GM18951 (cell line): ENCODE measurements around the gene NTRK3.

Source experiments
- POLR2A ChIP-seq: IDR thresholded peaks from 4 replicates; pipeline ENCODE4 v1.6.1; 2011; ENCODE audit warnings: mild to moderate bottlenecking; ENCODE audit not compliant: insufficient read length, insufficient read depth; ENCODE audit errors: extremely low read depth
- in situ Hi-C: fragments of 300-500 bp; cut with MboI; formaldehyde crosslinking; loops from one replicate; pipeline ENCODE4 v1.12.0; 2022; ENCODE audit warnings: low sequenced_read_pairs, mixed read lengths, inconsistent platforms; ENCODE audit not compliant: unreplicated experiment

NTRK3 gene

DNA sequence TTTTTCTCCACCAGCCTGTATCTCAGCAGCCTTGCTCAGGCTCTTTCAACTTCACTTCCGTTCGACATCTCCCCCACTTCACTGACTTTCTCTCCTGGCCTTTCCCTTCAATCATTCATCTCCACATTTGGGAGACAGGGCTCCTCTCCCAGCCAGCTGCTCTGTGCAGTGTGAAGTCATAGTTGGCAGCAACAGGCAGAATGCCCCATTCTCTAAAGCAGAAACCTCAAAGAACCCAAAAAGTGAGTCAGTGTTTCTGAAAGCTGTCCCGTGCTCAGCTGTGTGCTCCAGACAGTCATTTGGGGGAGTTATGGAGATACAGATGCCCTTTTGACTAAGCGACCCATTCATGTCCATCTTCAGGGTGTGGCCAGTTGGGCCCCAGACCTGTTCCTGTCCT, 54.3 kb downstream of the NTRK3 start:
- no peak for TF ChIP-seq POLR2A
- in situ Hi-C loops: no loop called here

GRCh38 chr15:88201207-88201606, 55.3 kb downstream of the NTRK3 start:
- in situ Hi-C loops: no loop called here
- TF ChIP-seq POLR2A: no peak

- no peak for TF ChIP-seq POLR2A
- in situ Hi-C loops: no loop called here
These were observed 59.6 kb downstream of the NTRK3 start for GRCh38 chr15:88196961-88197360.

- in situ Hi-C loops: no loop called here
- no peak for TF ChIP-seq POLR2A
These were observed 62.4 kb downstream of the NTRK3 start for GRCh38 chr15:88194162-88194561.

DNA sequence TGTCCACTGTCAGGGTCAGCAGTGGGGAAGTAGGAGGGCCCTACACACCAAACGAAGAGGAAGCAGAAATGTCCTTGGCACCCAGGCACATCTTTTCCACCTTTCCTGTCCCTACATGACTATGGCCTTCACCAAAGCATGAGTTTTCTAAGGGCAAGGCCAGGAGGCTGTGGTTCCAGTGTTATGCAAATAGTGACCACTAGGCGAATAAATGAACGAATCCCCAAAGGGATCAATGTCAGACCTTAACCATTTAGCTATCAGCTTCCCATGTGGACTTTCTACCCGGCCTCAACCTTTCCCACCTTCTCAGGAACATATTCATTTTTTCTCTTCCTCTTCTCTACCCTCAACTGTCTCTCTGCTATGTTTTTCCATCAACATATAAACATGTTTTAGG, 63.1 kb downstream of the NTRK3 start:
- in situ Hi-C loops: no loop called here
- no peak for TF ChIP-seq POLR2A

DNA sequence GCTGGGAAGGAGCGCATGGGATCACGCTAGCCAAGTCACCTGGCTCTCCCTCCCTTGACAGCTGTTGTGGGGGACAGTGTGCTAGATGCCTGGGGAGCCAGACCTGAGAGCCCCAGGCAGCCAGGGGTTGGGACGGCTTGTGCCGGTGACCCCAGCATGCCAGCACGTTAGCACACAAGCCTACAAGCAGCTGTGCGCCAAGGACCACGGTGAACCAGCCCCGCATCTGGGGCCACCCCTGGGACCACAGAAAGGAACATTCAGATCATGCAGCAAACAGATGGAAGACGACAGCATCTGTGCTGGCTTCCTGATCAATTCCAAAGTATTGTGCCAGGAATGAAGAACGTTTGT, 64.8 kb downstream of the NTRK3 start:
- TF ChIP-seq POLR2A: no peak
- in situ Hi-C loops: no loop called here

- TF ChIP-seq POLR2A: no peak
- in situ Hi-C loops: no loop called here
These were observed 66.3 kb downstream of the NTRK3 start for GRCh38 chr15:88190232-88190631.

DNA sequence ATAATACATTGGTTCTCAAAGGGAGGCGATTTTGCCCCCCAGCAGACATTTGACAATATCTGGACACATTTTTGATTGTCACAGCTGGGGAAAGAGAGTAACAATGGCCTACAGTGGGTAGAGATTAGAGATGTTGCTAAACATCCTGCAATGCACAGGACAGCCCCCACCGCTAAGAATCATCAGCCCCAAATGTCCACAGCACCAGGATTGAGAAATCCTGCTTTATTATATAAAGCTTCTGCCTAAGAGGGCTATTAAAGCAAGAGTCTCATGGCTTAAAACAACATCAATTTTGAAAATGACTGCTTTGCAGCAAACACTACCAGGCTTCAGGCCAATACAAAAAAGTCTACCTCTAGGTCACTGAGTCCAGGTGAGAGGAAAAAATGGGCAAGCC, 68.2 kb downstream of the NTRK3 start:
- in situ Hi-C loops: no loop called here
- no peak for TF ChIP-seq POLR2A

GRCh38 chr15:88187195-88187594, 69.3 kb downstream of the NTRK3 start:
- in situ Hi-C loops: no loop called here
- no peak for TF ChIP-seq POLR2A

DNA sequence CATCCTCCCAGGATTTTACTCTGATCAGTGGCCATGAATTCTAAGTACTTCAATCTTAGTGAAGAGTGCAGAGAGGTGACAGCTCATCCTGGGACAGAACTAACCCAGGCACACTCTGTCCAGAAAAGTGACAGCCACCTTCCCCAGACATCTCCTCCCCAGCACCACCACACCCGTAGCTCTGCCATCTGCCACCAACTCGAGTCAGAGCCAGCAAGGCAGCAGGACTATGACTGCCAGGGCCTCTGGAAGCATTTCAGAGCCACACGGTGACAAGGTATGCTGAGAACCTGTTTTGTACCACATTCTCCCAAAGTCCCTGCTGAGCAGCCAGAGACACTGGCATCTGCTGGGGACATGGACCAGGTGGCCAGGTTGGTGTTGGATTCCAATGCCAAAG, 71.0 kb downstream of the NTRK3 start:
- in situ Hi-C loops: no loop called here
- no peak for TF ChIP-seq POLR2A

DNA sequence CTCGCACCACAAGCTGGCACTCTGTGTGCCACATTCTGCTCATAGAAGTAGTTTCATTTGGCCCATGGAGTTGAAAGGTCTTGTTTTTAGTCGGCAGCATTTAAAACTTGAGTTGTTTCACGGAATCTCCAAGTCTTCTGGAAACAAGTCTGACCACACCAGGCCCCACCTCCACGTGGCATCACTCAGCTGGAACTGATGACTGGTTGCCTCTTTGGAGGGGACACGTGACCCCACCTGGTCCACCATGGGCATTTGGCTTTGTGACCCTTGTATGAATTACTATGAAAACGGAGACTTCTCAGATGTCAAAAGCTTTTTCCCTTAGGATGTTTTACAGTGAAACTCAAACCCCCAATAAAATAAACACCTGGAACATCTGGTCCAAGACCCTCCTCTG, 74.9 kb downstream of the NTRK3 start:
- in situ Hi-C loops: no loop called here
- no peak for TF ChIP-seq POLR2A

DNA sequence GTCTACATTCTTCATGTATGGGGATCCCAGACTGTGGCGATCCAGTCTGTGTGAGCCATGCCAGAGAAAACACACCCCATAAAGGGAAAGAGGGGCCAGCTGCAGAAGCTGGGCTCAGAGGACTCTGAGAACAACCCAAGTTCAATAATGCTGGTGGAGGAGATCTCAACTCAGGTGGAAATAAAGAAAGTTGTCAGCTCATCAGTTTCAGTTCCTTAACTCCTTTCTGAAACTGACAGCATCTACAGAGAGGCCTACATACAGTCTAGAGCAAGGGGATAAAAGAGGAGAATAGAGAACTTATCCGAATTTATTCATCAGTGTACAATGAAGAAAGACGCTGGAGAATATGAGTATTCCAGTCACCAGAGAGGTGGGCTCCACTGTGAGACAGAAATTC, 77.0 kb downstream of the NTRK3 start:
- in situ Hi-C loops: no loop called here

GRCh38 chr15:88178631-88179030, 77.9 kb downstream of the NTRK3 start:
- in situ Hi-C loops: no loop called here
- TF ChIP-seq POLR2A: no peak

More for the DNA sequence above, 77.0 kb downstream of the NTRK3 start:
- no peak for TF ChIP-seq POLR2A

DNA sequence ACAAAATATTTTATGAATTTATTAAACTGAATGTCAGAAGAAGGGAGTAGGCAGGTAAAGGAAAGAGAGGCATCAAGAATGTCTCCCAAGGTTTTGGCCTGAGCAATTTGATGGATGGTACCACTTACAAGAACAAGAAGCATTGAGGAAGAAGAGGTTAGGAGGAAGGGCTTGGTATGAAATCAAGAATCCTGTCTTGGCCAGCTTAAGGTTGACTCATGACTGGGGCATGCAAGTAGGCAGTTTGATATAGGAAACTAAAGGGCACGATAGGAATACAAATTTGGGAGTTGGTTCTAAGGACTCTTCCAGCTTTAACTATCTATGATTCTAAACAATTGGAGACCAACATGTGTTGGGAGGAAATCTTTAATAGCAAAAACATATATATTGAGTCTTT, 79.1 kb downstream of the NTRK3 start:
- in situ Hi-C loops: no loop called here
- no peak for TF ChIP-seq POLR2A

GRCh38 chr15:88174571-88174970, 82.0 kb downstream of the NTRK3 start:
- in situ Hi-C loops: no loop called here

More at GRCh38 chr15:88174571-88174970, 82.0 kb downstream of the NTRK3 start:
- TF ChIP-seq POLR2A: no peak
